Superior temporal gyrus (tissue), 1 donor: ENCODE data around the gene RLBP1.

Experiments
- DNase-seq: peaks from one replicate; pipeline ENCODE4 v3.0.0-alpha.2; 2016; ENCODE audit errors: extremely low spot score

RLBP1 gene

DNA sequence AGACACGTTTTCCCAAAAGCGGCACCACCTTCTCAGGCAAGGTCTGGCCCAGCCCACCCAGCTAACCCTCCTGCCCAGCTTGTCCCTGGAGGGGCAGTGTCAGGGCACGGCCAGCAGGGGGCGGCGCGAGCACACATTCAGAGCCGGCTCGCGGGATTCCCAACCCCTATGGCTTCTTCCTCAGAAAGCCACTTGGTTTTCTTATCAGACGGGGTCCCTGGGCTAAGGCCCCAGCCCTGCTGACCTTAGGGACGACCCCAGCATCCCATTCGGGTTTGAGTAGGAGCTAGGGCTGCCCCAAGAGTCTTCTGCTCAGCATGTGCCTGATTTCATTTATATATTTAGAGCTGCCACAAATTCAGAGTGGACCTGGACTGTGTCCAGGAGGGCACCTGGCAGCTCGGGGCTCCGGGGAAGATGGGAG is 14.5 kb downstream of the RLBP1 start:
- DNase-seq, result peak; percentile 84

DNA sequence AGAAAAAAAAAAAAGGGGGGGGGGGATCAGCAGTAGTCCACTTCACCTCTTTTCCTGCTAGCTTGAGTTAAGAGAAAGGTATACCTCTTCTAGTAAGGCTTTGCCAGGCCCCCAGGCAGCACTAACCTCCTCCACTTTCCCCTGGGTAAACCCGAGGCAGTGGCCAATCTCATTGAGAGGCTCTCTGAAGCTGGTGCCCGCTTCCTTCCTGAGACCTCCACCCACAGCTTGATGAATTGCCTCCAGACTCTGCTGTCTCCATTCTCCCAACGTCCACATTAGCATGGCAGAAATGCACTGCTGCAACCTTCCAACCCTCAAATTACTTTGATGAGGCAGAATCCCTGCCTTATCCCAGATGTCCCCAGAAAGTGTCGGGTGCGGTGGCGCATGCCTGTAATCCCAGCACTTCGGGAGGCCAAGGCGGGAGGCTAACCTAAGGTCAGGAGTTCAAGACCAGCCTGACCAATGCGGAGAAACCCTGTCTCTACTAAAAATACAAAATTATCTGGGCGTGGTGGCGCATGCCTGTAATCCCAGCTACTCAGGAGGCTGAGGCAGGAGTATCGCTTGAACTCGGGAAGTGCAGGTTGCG is 15.3 kb downstream of the RLBP1 start:
- DNase-seq, result no peak

DNA sequence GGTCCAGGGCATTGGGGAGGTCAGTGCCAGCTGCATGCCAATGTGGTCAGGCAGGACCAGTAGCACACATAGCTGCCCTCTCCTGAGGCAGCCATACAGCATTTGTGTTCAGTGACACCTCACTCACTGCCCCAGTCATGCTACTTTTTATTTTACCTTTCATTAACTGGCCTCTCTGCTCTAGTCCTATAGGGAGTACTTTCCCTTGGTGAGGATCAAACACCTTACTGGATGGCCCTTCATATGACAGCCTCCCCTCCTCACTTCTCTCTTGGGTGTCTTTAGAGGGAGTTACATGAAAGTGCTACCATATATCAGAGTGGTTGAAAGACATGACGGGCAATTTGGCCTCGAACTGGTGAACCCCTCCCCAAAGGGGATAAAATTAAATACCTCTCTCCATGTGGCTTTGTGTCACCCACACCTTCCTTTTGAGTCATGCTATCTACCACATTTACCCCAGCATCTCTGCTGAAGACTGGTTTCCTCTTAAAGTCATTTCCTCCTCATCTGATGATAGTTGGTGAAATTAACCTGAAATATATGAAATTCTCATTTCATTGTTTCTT is 17.6 kb downstream of the RLBP1 start:
- DNase-seq, result no peak

DNA sequence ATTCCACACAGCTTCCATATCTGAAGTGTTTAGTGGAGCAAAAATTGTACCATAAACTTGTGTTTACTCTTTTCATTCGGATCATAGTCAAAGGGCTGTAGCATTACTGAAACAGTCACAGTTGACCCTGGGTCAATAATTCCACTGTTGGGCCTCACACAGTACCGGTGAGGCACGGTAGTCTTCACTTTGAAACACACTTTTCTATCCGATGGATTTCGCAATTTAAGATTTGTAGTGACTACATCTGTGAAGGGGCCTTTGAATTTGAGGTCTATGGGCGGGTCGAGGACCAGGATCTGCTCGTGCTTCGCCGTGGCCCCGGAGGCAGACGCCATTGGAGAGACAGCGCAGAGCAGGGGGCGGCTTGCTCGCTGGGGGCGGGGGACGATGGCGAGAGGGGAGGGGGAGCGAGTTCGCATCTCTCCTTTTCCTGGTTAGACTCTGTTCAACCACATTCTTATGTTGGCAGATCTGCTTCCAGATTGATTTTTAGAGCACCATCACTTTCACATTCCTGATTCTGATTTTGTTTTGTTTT is 19.8 kb downstream of the RLBP1 start:
- DNase-seq, result no peak

DNA sequence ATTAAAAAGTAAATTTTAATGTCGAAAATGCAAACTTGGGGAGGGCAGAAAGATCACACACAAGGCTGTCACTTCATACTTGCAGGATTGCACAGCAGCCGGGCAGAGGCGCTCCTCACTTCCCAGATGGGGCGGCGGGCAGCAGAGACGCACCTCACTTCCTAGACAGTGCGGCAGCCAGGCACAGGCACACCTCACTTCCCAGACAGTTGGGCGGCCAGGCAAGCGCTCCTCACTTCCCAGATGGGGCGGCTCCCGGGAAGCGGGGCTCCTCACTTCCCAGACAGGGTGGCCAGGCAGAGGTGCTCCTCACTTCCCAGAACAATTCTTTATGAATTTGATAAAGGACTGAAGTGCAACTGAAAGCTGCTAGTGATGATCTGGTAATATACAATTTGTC is 21.2 kb downstream of the RLBP1 start:
- DNase-seq, result no peak

DNA sequence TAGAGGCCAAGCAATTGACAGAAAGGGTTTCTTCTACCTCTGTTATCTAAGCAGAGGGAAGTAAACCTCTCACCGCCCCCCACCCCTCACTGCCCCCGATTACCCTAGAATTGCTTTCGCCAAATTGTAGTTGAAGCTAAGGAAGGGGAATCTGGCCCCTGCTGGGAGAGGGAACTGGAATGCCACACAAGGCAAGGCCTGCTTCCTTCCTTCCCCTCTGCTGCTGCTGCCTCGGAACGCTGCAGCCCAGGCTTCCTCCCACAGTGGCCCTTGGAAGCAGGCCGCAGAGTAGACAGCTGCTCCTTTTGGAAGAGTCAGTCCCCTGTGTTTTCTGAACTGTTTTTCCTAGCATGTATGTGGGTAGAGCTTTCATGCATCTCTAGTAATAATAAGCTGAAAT is 21.6 kb downstream of the RLBP1 start:
- DNase-seq, result no peak

DNA sequence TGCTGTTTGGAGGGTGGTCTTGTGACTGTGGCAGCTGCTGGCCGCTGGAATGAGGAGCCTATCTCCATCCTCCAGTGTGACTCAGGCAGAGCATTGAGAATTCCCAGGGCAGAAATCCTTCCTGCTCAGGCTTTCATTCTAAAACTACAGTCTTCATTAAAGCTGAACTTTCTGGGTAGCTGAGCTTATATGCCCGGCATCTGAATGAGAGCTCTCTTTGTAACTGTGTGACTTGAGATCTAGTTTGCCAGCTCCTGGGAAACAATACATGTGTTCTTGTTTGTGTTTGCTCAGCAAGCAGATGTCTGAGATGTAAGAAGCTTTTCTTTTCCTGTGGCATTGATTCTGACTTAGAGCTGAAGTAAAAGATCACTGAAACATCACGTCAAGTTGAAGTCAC is 22.4 kb downstream of the RLBP1 start:
- peak; percentile 86 for DNase-seq

DNA sequence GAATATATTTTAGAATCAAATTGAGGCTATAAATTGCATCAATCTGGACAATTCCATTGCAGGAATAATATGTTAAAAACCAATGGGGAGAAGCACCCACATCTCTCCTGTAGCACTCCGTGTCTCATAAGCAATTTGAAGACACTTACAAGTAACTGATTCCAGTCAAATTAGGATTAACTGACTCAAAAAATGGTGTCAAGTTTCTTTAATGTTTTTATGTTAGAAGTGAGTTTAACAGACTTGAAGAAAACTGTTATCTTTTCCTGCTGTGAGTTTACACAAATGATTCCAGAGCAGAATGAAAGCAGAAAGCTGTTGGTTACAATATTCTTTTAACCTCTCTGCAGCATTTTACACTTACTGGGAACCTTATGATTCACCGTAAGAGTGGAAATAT is 23.2 kb downstream of the RLBP1 start:
- peak; percentile 43 for DNase-seq

DNA sequence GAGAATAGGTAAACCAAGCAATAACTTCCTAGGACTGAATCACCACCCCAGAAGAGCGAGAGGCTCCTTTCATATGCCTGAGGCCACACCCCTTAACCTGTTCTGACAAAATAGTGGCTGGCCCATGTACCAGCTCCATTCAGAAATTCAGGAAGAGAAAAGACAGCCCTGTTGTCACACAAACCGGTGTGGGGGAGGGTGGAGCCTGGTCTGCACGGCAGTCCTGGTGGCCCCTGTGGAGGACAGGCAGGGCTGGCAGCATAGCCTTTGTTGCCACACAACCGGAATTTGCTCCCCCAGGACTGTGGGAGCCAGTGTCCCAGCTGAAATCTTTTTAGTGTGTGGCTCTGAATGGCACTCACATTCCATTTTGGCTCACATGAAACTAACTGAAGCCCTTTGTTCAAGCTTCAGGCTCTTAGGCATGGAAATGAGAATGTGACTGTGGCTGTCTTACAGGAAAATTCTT is 23.8 kb downstream of the RLBP1 start:
- peak; percentile 94 for DNase-seq

DNA sequence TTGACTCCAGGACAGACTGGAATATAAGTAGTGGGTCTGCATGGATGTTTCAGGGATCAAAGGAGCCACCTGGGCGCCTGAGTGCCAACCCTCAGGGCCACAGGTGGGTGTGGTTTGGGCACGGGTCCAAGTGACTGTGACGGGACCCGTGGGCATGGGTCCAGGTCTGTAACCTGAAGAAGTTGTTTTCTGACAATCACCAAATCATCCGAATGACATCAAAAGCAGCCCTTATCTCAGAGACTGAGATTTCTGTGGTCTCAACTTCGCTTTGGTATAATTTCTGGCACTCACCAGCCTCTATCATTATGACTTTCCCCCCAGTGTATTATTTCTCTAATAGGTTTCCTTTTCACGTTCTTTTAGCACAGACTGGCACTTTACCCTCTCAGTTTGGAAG is 24.4 kb downstream of the RLBP1 start:
- no peak for DNase-seq

DNA sequence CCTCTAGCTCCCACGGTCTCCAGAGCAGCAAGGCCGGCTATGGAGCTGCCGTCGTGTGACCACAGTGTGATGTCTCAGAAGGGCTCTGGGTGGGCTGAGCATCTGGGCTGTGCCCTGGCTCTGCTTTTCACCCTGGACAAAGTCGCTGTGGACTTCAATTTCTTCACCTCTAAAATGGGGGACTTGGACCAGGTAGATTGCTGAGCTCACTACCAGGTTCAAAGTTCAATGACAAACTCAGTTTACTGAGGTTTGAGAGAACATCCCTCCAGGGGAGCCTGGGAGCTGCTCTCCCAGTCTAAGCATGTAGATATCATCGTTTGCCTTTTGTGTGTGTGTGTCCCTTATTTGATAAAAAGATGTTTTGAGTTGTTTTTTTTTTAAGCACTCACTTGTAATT is 25.1 kb downstream of the RLBP1 start:
- no peak for DNase-seq

DNA sequence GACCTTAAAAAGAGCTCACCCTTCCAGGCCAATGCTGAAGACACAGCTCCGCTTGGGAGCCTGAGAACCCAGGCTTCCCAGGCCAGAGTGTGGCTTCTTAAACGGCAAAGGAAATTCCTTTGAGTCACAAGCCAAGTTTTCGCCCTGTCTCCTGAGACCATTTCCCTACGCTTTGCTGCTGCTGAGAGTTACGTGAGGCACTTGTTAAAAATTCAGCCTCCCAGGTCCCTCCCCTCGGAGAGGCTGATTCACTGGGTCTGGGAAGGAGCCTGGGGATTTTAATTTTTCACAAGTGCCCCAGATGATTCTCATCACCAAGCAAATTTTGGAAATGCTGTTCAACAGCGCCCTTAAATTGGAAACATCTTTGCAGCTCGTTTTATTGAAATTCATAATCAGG is 25.5 kb downstream of the RLBP1 start:
- no peak for DNase-seq

DNA sequence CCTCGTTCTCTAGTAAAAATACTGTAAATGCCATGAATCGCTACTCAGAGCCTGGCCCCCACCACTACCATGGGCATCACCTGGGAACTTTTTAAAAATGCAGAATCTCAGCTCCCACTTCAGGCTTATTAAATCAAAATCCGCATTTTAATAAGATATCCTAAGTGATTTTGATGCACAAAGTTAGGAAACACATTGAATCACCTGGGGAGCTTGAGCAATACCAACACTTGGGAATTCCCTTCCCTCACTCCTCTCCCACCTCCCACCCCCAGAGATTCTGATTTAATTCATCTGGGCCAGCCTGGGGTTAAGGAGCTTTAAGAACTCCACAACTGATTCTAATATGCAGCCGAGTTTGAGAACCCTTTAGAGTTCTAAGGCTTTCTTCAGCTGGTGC is 26.8 kb downstream of the RLBP1 start:
- DNase-seq, result no peak

DNA sequence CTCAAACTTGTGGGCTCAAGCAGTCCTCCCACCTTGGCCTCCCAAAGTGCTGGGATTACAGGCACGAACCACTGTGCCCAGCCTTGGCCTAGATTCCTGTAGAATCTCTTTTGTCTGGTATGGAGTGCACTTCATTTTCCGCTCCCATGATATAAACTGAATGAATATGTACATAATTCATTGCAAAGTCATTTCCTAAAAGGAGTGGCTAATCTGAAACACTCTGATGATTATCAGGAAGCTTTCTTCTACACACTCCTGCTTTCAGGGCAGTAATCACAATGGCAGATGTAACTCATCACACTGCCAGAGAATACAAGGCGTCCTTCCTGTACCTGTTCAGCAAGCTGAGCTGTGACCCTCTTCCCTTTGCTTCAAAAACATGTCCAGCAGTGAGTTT is 28.6 kb downstream of the RLBP1 start:
- no peak for DNase-seq

DNA sequence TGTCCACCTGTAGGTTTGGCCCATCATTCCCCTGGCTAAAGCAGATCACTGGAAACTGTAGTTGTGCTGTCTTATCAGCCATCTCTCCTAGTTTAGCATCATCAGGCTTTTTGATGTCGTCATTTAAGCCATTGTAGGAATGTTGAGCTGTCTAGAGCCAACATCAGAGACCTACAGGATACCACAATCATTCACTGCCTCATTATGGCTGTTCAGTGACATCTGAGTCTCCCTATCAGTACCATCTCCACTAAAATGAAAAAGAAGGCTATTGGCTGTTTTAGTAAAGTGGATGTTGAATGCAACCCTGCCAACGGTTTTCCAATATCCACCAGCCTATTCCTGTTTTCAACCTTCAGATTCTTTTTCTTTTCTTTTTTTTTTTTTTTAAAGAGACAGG is 29.2 kb downstream of the RLBP1 start:
- DNase-seq, result no peak

DNA sequence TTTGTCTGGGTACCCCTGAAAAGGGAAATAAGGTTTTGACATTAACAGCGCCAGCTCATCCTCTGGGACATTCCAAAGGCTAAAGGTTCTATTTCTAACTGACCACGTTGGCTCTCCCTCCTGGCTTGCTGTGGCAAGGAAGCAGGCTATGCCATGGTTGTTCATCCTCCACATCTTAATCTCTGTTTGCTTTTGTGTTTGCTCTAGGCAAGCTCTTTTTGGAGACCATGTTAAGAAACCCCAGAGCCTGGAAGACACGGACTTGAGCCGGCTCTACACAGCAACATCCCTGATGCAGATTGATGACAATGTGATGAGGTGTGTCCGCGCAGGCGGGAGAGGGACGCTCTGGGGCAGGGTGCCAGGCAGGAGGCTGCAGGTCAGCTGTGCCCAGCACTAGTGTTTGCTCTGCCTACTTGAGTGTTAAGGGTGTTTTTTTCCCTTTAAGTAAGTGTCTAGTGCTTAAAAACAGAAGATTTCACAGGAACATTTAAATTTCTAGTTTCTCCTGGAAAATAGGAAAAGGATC is 33.3 kb downstream of the RLBP1 start:
- DNase-seq, result no peak

DNA sequence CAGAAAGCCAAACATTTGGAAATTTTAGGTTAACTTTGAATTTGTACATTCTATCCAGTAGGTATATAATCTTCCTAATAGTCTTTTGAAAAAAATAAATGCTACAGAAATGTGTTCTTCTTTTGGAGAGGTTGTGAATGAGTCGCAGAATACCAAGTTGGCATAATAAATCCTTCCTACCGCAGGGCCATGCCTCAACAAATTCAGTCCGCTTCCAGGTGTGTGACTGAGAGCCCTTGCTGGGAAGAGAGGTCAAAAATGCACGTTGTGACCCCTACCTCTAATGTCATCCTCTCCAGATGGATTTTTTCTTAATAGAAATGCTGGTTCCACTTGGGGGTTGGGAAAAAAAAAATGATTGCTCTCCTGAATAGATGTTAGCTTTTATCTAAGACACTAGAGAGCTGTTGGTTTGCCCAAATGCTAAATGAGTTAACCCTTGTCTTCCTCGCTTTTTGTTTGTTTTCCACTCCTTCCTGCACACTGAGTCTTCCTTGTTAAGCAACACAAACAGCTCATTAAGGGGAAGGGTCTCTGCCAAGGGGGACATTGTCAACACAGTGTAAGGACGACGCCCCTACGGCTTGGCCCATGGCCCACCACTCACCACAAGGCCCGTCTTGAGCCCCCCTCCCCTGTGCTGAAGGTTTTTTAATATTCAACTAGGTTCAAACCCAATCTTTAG is 33.9 kb downstream of the RLBP1 start:
- DNase-seq, result no peak

DNA sequence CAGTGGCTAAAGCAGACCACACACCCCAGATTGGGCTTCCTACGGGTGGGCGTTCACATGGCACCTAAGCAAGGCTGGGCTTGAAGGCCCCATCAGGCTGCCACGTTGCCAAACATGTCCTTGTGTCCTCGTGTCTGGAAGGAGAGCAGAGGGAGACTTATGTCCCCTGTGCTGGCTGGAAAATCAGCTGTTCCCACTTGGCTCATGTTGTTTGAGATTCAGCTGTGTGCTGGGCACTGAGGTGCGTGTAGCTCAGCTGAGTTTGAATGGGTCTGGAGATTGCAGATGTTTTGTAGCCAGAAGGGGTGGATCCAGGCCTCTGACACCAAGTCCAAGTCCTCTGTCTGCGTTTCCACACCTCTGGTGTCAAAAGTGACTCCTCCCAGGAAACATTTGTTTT is 34.6 kb downstream of the RLBP1 start:
- DNase-seq, result no peak

DNA sequence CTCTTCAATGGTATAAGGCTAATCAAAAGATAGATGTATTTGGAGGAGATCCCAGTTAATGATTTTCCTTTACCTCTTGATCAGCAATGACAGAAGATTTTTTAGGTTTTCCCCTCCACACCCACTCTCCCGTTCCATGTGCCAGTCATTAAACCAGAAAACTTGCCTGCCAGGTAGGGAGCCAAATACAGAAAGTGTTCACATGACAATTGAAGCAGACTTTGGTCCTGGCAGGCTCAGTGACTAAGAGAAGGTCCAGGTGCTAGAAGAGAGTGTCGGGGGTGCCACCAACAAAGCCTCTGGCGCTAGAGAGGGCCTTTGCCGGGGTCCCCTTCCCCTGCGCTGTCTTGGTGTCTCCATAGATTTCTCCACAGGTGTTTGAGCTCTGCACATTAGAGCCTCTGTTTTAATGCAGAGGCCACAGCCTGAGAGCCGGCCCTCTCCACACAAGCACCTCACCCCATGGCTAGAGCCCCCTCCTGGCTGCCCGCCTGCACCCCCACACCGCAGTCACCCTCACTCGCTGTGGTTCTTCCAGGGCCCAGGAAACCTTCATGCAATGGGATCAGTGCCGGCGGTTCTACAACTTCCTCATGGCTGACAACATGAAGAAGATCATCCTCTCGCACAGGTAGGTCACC is 36.4 kb downstream of the RLBP1 start:
- DNase-seq, result no peak

DNA sequence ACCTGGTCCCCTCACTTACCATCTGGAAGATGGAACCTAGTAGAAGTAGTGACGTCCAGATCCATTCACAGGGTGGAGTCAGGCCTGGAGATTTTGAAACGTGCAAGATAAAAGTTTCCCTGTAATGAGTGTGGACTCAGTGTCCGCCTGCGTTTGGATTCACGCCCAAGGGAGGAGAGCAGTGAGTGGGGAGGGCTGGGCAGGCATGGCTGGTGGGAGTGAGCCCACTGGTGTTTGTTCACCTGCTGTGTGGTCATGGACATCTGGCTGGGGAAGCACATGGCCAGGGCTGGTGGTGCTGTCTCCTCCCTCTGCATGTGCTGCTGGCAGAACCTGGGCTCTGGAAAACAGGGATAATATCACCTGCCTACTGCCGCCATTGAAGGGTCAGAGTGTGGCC is 37.0 kb downstream of the RLBP1 start:
- no peak for DNase-seq

DNA sequence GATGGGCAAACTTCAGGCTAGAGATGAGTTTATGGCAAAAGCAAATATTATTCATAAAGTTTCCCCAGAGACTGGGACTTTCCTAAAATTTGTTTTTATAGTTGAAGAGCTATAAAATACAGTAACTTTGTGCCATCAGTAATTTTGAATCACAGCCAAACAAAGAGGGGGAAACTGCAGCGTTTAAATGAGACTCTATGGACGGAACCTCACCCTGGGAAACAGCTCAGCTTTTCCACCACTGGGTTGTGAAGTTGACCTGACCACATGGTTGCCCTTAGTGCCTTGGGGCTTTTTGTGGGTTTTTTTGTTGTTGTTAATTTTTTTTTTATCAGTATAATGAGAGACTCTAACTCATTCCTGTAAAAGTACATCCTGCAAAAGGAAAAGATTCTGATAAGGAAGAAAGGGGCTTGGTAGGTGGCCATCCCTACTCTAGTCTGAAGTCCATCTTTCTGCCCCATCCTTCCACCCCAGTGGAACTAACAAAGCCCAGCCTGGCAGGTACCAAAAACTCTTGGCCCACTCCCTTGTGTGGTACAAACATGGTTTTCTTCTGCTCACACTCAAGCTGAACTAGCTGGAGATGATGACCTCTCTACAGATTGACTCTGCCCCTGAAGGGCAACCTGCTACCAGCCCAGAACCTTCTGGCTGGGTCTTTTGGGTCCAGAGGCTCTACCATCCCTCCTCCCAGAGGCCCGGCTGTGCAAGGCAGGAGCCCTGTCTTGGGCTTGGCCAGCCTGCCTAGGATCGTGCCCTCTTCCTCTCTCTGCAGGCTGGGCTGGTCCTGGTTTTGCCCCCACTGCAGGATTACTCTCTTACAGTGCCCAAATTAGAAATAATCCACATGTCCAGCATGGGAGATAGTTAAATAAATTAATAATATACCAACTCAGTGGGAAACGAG is 41.2 kb downstream of the RLBP1 start:
- no peak for DNase-seq
